Coronary artery (tissue), 2 donors: Measurements from ENCODE around the gene FLT3.

ENCODE experiments used
- DNase-seq: peaks from one replicate; pipeline ENCODE4 v3.0.0-alpha.2; 2017; ENCODE audit warnings: low spot score
- H3K27ac ChIP-seq, 2 donors: fragments of 200-600 bp; sonication (generic); one replicate each; pipeline ENCODE4 v1.5.1; 2016 to 2019
- H3K4me3 ChIP-seq: fragments of 200-600 bp; sonication (generic); 2 replicates; pipeline ENCODE4 v1.5.1; 2016; ENCODE audit warnings: mild to moderate bottlenecking, moderate library complexity
- TF ChIP-seq, protein P1 (sequence below): fragments of 200-600 bp; sonication (generic); IDR thresholded peaks from one replicate; pipeline ENCODE4 v1.5.1; 2019; ENCODE audit warnings: antibody characterized with exemption

FLT3 gene

DNA sequence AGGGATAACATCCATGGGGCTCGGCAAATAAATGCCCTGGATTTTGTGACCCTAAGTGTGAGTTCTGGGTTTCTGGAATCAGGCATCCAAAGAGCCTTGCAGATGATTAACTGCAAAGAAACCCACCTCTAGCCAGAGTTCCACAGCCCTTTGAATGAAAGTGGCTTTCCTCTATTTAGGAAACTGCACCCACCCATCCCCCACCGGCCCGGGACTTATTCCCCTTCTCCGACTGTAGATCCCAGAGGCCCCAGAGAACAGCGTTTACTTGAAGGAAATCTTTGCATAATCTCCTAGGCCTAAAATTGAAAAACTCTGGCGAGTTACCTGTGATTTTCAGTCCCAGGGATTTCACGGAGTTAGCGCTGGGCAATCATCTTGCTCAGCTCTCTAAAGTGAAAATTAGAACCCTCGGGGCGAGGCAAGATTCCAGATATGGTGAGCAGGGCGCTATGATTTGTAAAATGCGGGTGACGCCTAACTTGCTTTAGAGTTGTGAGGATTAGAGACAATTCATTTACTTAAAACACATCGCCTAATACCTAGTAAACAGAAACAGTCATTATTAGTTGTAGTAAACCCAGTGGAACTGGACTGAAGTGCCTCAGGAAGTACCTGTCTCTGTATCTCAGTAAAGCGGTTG is 121.3 kb downstream of the FLT3 start:
- DNase-seq, result no peak
- TF ChIP-seq, protein P1, sequence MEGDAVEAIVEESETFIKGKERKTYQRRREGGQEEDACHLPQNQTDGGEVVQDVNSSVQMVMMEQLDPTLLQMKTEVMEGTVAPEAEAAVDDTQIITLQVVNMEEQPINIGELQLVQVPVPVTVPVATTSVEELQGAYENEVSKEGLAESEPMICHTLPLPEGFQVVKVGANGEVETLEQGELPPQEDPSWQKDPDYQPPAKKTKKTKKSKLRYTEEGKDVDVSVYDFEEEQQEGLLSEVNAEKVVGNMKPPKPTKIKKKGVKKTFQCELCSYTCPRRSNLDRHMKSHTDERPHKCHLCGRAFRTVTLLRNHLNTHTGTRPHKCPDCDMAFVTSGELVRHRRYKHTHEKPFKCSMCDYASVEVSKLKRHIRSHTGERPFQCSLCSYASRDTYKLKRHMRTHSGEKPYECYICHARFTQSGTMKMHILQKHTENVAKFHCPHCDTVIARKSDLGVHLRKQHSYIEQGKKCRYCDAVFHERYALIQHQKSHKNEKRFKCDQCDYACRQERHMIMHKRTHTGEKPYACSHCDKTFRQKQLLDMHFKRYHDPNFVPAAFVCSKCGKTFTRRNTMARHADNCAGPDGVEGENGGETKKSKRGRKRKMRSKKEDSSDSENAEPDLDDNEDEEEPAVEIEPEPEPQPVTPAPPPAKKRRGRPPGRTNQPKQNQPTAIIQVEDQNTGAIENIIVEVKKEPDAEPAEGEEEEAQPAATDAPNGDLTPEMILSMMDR, result no peak
- Histone ChIP-seq H3K4me3 (peak overlapping the region; percentile 29), H3K27ac (no peak overlapping the region)

GRCh38 chr13:27978301-27978968 is 121.9 kb downstream of the FLT3 start:
- Histone ChIP-seq H3K4me3 (peak overlapping the region; percentile 30), H3K27ac (no peak overlapping the region)
- DNase-seq, result no peak
- TF ChIP-seq, protein P1, result no peak

DNA sequence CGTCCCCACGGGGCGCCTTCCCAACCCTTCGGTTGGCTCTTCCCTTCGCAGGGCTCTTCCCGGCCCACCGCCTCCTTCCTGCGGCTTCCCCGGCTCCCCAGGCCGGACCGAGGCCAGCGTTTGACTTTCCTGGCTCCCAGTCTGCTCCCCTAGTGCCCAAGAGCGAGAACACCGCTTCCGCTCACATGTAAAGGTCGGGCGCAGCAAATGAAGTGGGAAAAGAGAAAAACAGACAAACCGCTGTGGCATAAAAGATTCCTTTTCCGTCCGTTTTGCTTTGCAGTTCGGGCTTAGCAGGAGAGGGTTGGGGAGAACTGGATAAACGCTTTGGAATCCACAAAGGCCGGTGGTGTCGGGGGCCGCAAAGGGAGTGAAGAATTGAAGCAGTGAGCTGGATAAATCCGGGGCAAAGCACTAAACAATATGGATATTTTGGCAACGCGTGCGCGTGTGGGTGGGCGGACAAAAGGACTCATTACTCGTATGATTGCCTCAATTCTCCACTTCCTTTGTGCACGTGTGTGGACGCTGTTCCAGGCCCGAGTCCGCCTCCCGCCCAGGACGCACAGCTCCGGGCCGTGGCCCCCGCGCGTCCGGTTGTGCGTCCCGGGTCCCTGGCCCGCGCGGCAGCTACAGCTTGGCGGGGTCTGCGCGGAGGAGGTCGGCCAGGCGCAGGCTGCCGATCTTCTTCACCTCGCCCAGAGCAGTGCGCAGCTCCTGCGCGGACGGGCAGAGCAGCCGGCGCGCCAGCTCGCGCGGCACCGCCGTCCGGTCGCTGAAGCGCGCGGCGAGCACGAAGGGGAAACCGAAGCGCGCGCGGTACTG is 122.7 kb downstream of the FLT3 start:
- Histone ChIP-seq H3K27ac (no peak overlapping the region), H3K4me3 (peak overlapping the region; percentile 30)
- no peak for DNase-seq
- TF ChIP-seq, protein P1, result no peak

DNA sequence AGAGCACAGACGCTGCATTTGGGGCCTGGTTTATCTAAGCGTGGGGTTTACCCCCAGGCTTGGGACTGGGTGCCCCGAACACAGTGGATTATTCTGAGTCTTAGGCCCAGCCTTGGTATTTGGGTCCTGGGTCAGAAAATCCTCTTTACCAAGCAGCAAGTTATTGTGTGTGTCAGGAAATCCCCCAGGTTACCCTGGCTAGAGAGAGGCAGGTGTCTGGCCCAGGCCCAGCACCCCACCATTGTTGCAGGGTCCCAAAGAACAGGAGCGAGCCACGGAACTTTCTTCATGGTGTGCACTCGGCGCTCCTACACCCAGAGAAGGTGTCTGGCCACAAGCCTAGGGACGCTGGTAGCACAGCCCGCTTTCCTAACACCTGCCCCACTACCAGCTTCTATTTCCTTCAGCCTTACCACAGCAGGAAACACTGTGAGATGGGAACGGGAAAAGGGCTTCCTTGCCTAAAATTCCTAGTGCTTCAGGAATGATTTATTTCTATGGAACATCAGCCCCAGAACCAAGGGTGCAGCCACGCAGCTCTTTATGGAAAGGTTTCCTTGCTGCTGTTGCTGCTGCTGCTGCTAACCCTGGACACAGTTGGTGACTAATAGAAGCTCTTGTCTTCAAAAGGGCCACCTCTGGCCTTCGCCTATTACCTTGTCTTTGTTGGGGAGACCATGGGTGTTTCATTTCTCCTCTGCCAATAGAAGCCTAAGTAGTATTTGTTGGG is 123.8 kb downstream of the FLT3 start:
- TF ChIP-seq, protein P1, result no peak
- H3K27ac ChIP-seq, result no peak overlapping the region
- H3K4me3 ChIP-seq, result no peak overlapping the region
- no peak for DNase-seq

DNA sequence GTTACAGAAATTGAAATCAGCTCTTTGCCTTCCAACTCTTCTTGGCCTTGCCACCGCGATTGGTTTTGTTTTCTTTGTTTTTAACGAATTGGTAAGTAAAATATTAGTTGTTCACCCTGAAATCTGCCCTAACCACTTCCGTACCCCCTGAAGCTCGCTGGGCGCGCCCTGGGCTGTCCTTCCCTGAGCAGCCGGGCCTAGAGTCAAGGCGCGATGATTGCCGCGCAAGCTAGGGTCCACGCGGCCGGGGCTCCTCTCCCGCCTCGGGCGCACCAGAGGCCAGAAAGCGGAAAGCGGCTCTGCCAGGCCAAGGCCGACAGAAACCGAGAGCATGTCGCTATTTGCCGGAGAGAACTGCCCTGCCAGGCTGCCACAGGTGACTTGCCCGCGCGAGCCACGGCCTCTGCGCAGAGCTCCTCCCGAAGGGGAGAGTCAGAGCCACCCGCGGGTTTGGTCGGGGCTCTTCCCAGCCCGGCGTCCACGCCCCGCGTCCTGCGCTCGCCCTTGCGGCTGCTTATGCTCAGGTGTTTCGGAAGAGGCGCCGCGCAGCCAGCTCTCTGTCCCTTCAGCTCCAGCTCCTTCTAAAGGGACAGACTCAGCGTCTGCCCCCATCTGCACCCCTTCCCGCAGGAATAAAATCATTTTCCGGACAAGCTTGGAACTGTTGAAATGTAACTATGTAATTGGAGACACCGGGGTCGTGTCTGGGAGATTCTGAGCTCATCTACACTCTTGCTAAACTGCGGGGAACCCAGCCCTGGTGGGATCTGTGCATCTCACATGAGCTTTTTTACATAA is 124.6 kb downstream of the FLT3 start:
- TF ChIP-seq, protein P1, result no peak
- Histone ChIP-seq H3K4me3 (no peak overlapping the region), H3K27ac (no peak overlapping the region)
- DNase-seq, result no peak

DNA sequence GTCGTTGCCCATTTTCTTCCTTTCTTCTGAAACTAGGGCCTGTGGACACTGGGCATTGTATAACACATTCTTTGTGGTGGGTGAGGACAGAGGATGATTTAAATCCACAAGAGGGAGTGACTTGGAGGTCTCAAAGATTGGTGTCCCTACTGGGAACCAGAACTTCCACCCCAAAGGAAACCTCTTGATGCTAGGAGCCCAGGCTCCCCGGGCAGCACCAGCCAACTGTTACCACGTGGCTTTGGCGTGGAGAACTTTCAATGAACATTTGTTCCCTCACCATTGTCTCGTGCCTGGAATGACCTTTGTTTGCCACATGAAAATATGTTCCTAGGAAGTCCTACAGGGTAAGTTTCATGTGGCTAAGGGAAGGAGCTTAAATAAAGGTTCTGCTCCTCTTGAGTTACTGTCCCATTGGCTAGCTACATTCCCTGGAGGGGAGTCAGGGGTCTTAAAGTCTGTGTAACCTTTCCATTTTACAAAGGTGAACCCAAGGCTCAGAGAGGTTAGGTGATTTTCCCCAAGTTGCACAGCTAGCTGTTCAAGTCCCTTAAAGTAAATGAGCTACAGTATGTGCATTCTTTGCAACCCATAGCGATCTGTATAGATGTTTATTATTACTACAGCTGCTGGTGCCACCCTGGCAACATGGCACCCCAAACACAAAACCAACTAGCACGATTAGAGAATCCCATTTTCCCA is 126.3 kb downstream of the FLT3 start:
- DNase-seq, result no peak
- Histone ChIP-seq H3K4me3 (no peak overlapping the region), H3K27ac (no peak overlapping the region)
- TF ChIP-seq, protein P1, result no peak
